Transverse colon (tissue), 4 donors: ENCODE results near the gene EIF6.

ENCODE experiments used
- CTCF ChIP-seq, 5 experiments: fragments of 200-600 bp in 3 of 5; fragments of 450-650 bp in 2 of 5; sonication (generic) in 3 of 5; IDR thresholded peaks; 1 replicate in 2 of 5; 2 replicates in 3 of 5; pipeline ENCODE4 v1.5.1; 2016 to 2017; ENCODE audit warnings: antibody characterized with exemption in 5 of 5, inconsistent platforms in 3 of 5, mild to moderate bottlenecking in 2 of 5, moderate library complexity in 1 of 5
- EP300 ChIP-seq: sonication (generic); formaldehyde crosslinking; IDR thresholded peaks from one replicate; pipeline ENCODE4 v1.6.1; 2017; ENCODE audit warnings: antibody characterized with exemption, low read depth
- POLR2A ChIP-seq: fragments of 450-650 bp; IDR thresholded peaks from one replicate; pipeline ENCODE4 v1.6.1; 2016; ENCODE audit warnings: antibody characterized with exemption, mild to moderate bottlenecking, moderate library complexity
- POLR2AphosphoS5 ChIP-seq, 3 donors: sonication (generic); formaldehyde crosslinking; IDR thresholded peaks; one replicate each; pipeline ENCODE4 v1.6.1; 2016; ENCODE audit warnings: antibody characterized with exemption in 3 of 3

GRCh38 chr20:35264755-35265154 lies 19.8 kb downstream of the EIF6 start:
- no peak for TF ChIP-seq POLR2AphosphoS5 (IDR thresholded peaks at IDR 0.05)
- no peak for TF ChIP-seq CTCF (IDR thresholded peaks at IDR 0.05)
- TF ChIP-seq POLR2A = no peak
- no peak for TF ChIP-seq EP300
